ENCODE results near the gene BCL7B. TPM values are rescaled to one million over a fixed set of nuclear protein-coding genes. Genes with fewer than 3 reads are reported as not detected.

The BCL7B gene
- total RNA-seq, 4 donors from 2014 or later = 107 to 131 (median 109) TPM

DNA sequence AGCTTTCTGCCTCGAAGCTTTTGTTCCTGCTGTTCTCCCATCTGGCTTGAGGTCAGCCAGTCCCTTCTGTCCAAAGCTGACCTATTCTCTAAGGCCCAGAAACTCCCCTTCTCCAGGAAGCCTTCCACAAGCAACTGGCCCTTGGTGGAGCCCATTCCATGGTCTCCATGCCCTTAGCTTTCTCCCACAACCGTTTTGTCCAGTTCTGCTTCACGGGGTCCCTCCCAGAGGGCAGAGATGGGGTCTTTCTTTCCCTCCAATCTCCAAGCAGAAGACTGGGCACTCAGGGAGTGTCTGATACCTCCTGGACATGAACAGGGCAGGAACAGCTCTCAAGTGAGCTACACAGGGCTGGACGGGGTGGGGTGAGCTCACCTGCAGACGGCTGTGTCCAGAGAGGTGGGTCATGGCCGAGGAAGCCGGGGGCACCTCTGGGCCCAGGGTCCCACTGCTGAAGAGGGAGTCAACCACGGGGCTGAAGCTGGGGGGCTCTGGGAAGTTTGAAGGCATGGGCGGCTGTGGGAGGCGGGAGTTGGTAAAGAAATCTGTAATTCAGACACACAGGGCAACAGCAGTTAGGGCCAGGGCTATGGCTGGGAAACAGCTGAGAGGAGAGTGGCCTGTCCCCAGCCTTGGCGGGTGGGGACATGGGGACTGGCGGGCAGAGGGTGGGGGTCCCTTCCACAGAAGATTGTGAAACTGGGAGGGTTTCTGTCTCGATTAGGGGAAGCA, 41.8 kb upstream of the BCL7B start:
- intact Hi-C loops (cut with DNase I) = no loop called here
- Histone ChIP-seq H3K9me3 (no peaks in the 10 kb centered on the region), H3K4me3 (no peak overlapping the region), H3K27me3 (peaks cover 0 to 64% (median 0%) of the 10 kb centered on the region in 4 donors), H3K36me3 (no peaks in the 10 kb centered on the region), H3K4me1 (no peaks in the 10 kb centered on the region), H3K27ac (replicated peaks in 1 of 4) (no peak overlapping the region)
- TF ChIP-seq EP300 (IDR thresholded peaks at IDR 0.05) (no peak), POLR2A (IDR thresholded peaks at IDR 0.05; ENCODE audit: low read depth) (no peak), POLR2AphosphoS5 (IDR thresholded peaks at IDR 0.05) (no peak)
- TF ChIP-seq, protein P1, sequence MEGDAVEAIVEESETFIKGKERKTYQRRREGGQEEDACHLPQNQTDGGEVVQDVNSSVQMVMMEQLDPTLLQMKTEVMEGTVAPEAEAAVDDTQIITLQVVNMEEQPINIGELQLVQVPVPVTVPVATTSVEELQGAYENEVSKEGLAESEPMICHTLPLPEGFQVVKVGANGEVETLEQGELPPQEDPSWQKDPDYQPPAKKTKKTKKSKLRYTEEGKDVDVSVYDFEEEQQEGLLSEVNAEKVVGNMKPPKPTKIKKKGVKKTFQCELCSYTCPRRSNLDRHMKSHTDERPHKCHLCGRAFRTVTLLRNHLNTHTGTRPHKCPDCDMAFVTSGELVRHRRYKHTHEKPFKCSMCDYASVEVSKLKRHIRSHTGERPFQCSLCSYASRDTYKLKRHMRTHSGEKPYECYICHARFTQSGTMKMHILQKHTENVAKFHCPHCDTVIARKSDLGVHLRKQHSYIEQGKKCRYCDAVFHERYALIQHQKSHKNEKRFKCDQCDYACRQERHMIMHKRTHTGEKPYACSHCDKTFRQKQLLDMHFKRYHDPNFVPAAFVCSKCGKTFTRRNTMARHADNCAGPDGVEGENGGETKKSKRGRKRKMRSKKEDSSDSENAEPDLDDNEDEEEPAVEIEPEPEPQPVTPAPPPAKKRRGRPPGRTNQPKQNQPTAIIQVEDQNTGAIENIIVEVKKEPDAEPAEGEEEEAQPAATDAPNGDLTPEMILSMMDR (IDR thresholded peaks at IDR 0.05) = no peak
- 83% methylated on average over 13 of the region's 13 CpGs for WGBS
- DNase-seq (ENCODE audit: extremely low spot score) = no peak

DNA sequence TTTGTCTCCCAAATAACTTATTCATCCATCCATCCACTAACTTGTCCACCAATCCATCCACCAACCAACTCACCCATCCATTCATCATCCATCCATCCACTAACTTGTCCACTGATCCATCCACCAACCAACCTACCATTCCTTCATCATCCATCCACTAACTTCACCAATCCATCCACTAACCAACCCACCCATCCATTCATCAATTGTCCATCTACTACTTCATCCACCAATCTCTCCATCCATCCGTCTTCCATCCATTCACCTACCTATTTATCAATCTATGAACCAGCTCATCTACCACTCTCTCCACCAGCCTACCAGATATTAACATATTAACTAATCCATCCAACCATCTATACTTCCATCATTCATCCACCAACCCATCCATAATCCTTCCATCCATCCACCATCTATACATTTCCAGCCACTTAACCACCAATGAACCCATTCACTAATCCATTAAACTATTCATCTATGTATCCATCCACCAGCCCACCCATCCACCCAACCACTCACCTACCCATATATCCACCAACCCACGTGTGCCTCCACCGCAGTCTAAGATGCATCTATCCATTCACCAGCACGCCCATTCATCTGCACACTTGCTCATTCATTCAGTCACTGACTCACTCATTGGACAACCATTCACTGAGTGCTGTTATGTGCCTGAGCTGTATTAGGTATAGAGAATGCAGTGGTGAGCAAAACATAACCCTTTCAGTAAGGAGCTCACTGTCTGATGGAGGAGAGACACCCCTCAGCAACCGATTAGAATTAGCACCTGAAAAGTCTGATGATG, 40.7 kb upstream of the BCL7B start:
- intact Hi-C loops (cut with DNase I) = no loop called here
- 90% methylated on average over 5 of the region's 5 CpGs for WGBS
- no peaks in the 10 kb centered on the region for H3K4me1 ChIP-seq

DNA sequence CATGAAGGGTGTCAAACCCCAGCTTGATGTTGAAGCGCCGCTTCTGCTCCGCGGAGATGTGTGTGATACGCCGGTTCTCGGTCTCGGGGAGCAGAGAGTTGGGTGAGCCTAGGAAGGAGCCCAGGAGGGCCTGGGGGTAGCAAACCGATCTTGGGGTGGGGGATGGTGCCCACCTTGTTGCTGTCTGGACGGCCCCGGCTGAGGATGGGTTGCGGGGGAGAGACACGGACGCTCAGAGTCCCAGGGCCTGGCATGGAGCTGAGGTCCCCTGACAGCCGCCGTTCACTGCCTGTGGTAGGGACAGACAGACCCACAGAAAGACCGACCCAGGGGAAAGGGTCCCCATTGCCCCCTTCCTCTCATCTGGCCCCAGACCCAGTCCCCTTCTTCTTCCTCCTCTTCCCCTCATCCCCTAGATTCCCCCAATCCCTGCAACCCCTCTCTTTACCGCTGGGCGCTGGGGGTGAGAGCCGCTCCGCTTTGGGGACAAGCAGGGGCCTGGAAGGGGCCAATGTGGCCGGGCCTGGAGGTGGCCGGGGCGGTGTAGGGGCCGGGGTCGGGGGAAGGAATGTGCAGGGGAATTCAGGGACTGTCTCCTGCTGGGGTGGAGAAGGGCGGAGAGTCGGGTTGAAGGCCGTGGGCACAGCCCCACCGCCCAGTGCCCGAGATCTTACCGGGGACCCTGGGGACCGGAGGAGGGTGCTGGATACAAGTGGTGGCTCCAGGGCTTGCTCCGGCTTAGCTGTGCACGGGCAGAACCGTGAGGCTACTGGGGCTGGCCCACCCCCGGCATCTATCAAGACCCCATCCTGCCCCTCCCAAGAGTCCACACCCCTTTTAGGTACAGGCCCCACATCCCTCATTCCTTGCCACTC, 38.9 kb upstream of the BCL7B start:
- intact Hi-C loops (cut with DNase I) = no loop called here
- Histone ChIP-seq H3K4me1 (no peaks in the 10 kb centered on the region), H3K9me3 (no peaks in the 10 kb centered on the region), H3K27ac (replicated peaks in 1 of 4) (no peak overlapping the region), H3K4me3 (no peak overlapping the region), H3K36me3 (no peaks in the 10 kb centered on the region), H3K27me3 (peaks cover 0 to 50% (median 0%) of the 10 kb centered on the region in 4 donors)
- WGBS = 72% methylated on average over 32 of the region's 37 CpGs
- no peak for DNase-seq (ENCODE audit: extremely low spot score)
- TF ChIP-seq EP300 (IDR thresholded peaks at IDR 0.05) (no peak), POLR2AphosphoS5 (IDR thresholded peaks at IDR 0.05) (no peak), POLR2A (IDR thresholded peaks at IDR 0.05; ENCODE audit: low read depth) (no peak)
- TF ChIP-seq, protein P1 (IDR thresholded peaks at IDR 0.05) = no peak

More for the DNA sequence above, 40.7 kb upstream of the BCL7B start:
- TF ChIP-seq POLR2AphosphoS5 (IDR thresholded peaks at IDR 0.05) = no peak
- TF ChIP-seq EP300 (IDR thresholded peaks at IDR 0.05) = no peak
- TF ChIP-seq, protein P1 (IDR thresholded peaks at IDR 0.05) = no peak
- no peak for TF ChIP-seq POLR2A (IDR thresholded peaks at IDR 0.05; ENCODE audit: low read depth)
- no peak for DNase-seq (ENCODE audit: extremely low spot score)
- Histone ChIP-seq H3K36me3 (no peaks in the 10 kb centered on the region), H3K4me3 (no peak overlapping the region), H3K27ac (replicated peaks in 1 of 4) (no peak overlapping the region), H3K9me3 (no peaks in the 10 kb centered on the region), H3K27me3 (peaks cover 0 to 60% (median 0%) of the 10 kb centered on the region in 4 donors)

DNA sequence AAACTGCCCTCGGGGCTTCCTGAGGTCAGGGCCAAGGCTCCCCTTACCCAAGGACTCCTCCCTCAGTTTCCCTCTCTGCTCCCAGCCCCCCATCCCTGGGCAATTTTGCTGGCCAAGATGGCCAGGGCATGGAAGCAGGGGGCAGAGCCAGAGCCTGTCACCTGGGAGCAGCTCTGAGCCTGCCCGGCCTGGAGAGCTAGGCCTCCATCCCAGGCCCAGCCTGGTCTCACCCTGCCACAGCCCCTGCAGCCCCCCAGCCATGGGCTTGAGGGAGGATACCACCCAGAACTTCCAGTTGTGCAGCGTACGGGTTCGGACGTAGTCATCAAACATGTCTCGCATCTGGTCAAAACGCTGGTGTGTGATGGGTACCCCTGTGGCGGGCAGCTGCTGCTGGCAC, 37.9 kb upstream of the BCL7B start:
- TF ChIP-seq EP300 (IDR thresholded peaks at IDR 0.05) (no peak), POLR2A (IDR thresholded peaks at IDR 0.05; ENCODE audit: low read depth) (no peak)
- TF ChIP-seq, protein P1 (IDR thresholded peaks at IDR 0.05) = no peak
- 88% methylated on average over 8 of the region's 9 CpGs for WGBS
- Histone ChIP-seq H3K27me3 (peaks cover 0 to 46% (median 0%) of the 10 kb centered on the region in 4 donors), H3K36me3 (no peaks in the 10 kb centered on the region), H3K4me1 (no peaks in the 10 kb centered on the region), H3K27ac (replicated peaks in 1 of 4) (no peak overlapping the region), H3K4me3 (no peak overlapping the region), H3K9me3 (no peaks in the 10 kb centered on the region)
- DNase-seq (ENCODE audit: extremely low spot score) = no peak
- intact Hi-C loops (cut with DNase I) = no loop called here
